ENCODE data around the gene WFDC9. TPM values are rescaled to one million over a fixed set of nuclear protein-coding genes. Genes with fewer than 3 reads are reported as not detected.
A peak's percentile ranks its signal among the peaks of the same experiment; 100 is the strongest.

Gene WFDC9
- not detected in 2 replicates for total RNA-seq (2021)
- long read RNA-seq = 0 reads

- H3K14ac ChIP-seq (ENCODE audit: insufficient read depth, low read length) = no peak within 1 kb of the TSS
- H3K4ac ChIP-seq (ENCODE audit: low read depth, low read length) = no peak within 1 kb of the TSS
- H4K5ac ChIP-seq (ENCODE audit: insufficient read length, low read depth, low read length) = no peak within 1 kb of the TSS
- no peaks in the 10 kb centered on the region for H3K79me2 ChIP-seq (ENCODE audit: insufficient read depth, low read length)
- no peak within 1 kb of the TSS for H3K18ac ChIP-seq (ENCODE audit: insufficient read length, low read depth, low read length)
- no peak within 1 kb of the TSS for H3K23ac ChIP-seq (ENCODE audit: insufficient read length, low read depth, low read length)
- WGBS (ENCODE audit: extremely low coverage, insufficient read length, low lambda C conversion rate) = no CpG with 5 or more reads among the region's 4 CpGs
- no peak within 1 kb of the TSS for H3K9ac ChIP-seq (ENCODE audit: extremely low read depth, insufficient read length, low read length)
- H2AFZ ChIP-seq (ENCODE audit: low read length) = no peak within 1 kb of the TSS
- TF ChIP-seq CTCF (conservative IDR thresholded peaks at IDR 0.05) = no peak
- no peak within 1 kb of the TSS for H3K56ac ChIP-seq (ENCODE audit: insufficient read length, low read depth, low read length)
- no peaks in the 10 kb centered on the region for H3K23me2 ChIP-seq (ENCODE audit: insufficient read length, low read depth, low read length, poor library complexity, severe bottlenecking)
- peaks cover 2 to 4% of the 10 kb centered on the region in 2 experiments for H3K4me1 Mint-ChIP-seq
- no peak within 1 kb of the TSS for H2BK12ac ChIP-seq (ENCODE audit: insufficient read length, low read depth, low read length)
- no peak within 1 kb of the TSS for H4K91ac ChIP-seq (ENCODE audit: insufficient read length, low read depth, low read length)
- H3K9me3 Mint-ChIP-seq = no peaks in the 10 kb centered on the region
- no peak within 1 kb of the TSS for H2BK15ac ChIP-seq (ENCODE audit: low read depth, low read length)
- H3K4me2 ChIP-seq (ENCODE audit: insufficient read depth, insufficient read length, low read length) = no peak within 1 kb of the TSS
- H3K4me3 Mint-ChIP-seq = no peak within 1 kb of the TSS
- no peak within 1 kb of the TSS for H4K8ac ChIP-seq (replicated peaks; ENCODE audit: insufficient read length, low read depth, low read length)
- no peaks in the 10 kb centered on the region for H3K9me3 ChIP-seq (ENCODE audit: control insufficient read depth, low read depth, low read length)
- no peak within 1 kb of the TSS for H3K27ac ChIP-seq (ENCODE audit: insufficient read length, low read depth, low read length)
- peak within 1 kb of the TSS in 1 of 3 experiments; percentile 32; a peak in 1 of 7 replicates for H3K27ac Mint-ChIP-seq
- no peak within 1 kb of the TSS for H2BK120ac ChIP-seq (ENCODE audit: low read depth, low read length, poor library complexity, severe bottlenecking)
- H3K4me1 ChIP-seq (ENCODE audit: insufficient read depth, low read length) = peaks cover 3% of the 10 kb centered on the region; the same call in 1 of the 2 replicates
- H2AK5ac ChIP-seq (ENCODE audit: insufficient read length, low read length) = no peak within 1 kb of the TSS
- peaks cover 2% of the 10 kb centered on the region for H3K27me3 Mint-ChIP-seq (ENCODE audit: low read depth)
- H3K27me3 ChIP-seq (ENCODE audit: insufficient read depth, low read length) = no peaks in the 10 kb centered on the region
- H3T11ph ChIP-seq (ENCODE audit: low read length) = no peak within 1 kb of the TSS
- H3K36me3 Mint-ChIP-seq (ENCODE audit: insufficient read depth in 1 of 3, low read depth in 3 of 3) = no peaks in the 10 kb centered on the region; a peak in 1 of 7 replicates
- H3K79me1 ChIP-seq (ENCODE audit: insufficient read depth, low read depth, low read length, poor library complexity, severe bottlenecking) = no peaks in the 10 kb centered on the region
- H2BK5ac ChIP-seq (ENCODE audit: insufficient read length, low read length) = no peak within 1 kb of the TSS
- no peak for DNase-seq
- no peaks in the 10 kb centered on the region for H4K20me1 ChIP-seq (ENCODE audit: control insufficient read depth, insufficient read depth, insufficient read length)
- H2BK20ac ChIP-seq (ENCODE audit: low read depth, low read length, poor library complexity, severe bottlenecking) = no peak within 1 kb of the TSS
These were observed at the start of gene WFDC9 for GRCh38 chr20:45631184-45631583. TSS of gene WFDC9 (minus strand) at chr20:45631284. CDS start at chr20:45610181, 21,103 bp downstream.
